Femur (tissue), 1 donor: ENCODE measurements around the gene NPDC1.

Experiments
- DNase-seq: peaks from one replicate; pipeline ENCODE4 v3.0.0-alpha.2; 2017

Gene NPDC1

DNA sequence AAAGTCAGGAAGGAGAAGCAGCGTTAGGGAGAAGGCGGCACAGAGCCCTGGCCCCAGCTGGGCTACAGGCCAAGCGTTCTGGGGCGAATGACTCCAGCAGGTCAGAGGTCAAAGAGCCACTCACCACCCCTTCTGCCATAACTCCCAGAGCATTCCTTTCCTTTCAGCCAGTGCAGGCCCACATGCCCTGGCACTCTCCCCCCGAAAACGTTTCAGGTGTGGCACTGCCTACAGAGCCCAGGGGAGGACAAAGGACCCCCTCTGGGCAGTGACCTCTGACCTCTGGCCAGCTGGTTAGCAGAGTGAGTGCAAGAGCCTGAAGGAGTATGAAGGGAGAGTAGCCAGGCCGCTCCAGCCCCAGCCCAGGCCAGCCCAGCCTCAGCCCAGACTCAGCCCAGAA lies 22.8 kb downstream of the NPDC1 start:
- no peak for DNase-seq

DNA sequence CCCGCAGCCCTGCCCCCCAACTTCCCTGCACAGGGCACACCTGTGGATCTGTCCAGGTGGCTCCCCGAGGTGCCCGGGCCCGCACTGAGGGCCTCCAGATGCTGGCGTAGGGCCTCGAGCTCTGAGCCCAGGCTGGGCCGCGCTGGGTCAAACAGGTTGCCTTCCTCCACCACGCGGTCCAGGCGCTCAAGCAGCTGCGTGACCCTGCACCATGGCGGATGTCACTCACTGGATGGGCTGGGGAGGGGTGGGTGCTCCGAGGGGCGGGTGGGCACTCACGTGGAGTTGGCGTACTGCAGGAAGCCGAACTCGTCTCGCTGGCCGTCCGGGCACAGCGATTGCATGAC lies 23.3 kb downstream of the NPDC1 start:
- no peak for DNase-seq

DNA sequence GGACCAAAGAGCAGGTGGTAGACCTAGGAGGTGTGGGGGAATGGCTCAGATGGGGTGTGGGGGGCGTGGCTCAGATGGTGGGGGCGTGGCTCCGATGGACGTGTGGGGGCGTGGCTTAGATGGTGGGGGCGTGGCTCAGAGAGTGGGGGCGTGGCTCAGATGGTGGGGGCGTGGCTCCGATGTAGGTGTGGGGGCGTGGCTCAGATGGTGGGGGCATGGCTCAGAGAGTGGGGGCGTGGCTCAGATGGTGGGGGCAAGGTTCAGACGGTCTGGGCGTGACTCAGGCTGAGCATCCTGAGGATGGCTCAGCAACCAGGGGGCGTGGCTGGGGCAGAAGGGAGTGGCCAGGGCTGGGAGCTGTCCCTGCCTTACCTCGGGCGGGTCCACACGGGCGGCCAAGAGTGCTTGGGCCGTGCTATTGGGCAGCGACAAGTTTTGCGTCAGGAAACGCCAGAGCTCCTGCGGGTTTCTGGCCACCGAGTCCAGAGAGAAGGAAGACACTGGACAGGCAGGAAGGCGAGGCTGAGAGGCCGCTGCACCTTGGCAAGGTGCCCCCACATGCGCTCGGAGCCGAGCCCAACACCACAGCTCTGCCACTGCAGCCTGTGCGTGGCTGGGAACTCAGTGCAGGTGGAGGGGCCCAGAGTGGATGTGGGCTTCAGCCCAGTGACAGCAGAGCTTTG lies 23.9 kb downstream of the NPDC1 start:
- no peak for DNase-seq

DNA sequence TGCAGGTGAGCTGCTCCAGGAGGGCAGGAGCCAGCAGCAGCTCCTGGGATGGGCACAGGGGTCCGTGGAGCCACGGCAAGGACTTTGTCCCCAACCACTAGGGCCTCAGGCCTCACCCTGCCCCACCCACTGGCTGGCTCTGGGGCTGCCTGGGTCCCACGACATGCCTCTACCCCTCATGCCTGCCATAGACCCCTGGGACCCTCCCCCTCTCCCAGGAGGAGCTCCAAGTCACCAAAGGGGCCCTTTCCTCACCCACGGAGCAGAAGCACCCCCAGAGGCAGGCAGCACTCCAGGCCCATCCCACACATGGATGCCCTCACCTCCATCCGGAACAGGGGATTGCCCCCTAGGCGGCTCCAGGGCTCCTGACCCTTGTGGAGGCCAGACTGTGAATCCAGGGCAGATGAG lies 24.4 kb downstream of the NPDC1 start:
- no peak for DNase-seq

DNA sequence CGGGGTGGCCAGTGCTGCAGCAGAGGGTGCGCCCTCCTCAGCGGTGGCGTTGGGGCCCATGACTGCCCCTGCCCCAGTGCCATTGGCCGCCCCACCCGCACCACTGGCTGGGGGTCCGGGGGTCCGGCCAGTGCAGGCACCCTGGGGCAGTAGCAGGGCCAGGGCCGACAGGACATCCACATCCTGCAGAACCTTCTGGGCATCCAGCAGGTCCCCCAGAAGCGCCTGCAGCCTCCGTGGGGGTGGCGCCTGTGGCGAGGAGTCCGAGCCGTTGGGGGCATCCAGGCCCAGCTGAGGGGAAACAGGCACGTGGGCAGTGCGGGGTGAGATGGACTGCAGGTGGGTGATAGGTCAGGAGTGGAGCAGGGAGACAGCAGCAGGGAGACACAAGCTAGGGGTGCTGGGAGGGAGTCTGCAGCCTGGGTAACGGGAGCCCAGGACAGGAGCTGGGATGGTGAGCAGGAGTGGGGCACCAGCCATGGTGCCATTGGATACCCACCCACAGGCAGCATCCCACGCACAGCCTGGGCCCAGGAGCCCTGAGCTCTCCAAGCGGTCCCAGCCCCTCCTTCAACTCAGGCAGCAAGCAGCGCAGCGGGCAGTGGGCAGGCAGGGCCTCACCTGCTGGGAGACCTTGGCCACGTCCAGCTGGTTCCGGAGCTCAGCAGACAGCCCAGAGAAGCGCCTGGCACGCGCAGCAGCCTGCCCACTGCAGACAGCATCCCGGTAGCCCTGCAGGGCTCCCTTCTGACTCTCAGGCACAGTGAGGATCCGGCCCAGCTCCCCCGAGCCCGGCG lies 25.0 kb downstream of the NPDC1 start:
- no peak for DNase-seq

DNA sequence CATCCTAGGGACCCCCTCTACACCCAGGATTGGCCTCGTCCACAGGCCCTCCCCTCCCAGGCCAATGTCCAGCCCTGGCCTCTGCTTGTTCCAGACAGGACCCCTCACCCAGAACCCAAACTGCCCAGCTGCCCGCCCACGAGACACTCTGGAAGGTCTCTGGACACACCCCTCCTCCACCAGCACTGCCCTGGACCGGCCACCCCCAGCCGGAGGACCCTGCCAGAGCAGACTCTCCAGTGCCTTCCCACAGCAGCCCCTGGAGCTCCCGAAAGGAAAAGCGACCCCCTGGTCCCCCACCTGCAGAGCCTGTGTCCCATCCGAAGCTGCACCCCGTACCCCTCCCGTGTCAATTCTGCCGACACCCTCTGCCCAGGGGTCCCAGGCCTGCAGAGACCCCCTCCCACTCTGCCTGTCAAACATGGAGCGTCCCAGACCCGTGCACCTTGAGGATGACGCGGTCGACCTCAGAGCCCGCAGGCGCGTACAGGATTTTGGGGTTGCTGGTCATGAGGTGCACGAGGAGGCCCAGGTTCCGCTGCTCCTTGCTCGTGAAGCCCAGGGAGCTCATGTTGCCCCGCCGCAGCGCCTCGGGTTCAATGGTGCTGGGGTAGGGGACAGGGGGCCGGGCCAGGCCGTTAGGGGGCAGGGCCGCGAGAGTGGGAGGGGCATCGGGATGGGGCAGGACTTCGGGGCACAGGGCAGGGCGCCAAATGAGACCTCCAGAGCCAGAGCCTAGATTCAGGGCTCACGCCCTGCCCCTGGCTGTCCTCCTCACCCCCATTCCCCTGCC lies 25.9 kb downstream of the NPDC1 start:
- no peak for DNase-seq

DNA sequence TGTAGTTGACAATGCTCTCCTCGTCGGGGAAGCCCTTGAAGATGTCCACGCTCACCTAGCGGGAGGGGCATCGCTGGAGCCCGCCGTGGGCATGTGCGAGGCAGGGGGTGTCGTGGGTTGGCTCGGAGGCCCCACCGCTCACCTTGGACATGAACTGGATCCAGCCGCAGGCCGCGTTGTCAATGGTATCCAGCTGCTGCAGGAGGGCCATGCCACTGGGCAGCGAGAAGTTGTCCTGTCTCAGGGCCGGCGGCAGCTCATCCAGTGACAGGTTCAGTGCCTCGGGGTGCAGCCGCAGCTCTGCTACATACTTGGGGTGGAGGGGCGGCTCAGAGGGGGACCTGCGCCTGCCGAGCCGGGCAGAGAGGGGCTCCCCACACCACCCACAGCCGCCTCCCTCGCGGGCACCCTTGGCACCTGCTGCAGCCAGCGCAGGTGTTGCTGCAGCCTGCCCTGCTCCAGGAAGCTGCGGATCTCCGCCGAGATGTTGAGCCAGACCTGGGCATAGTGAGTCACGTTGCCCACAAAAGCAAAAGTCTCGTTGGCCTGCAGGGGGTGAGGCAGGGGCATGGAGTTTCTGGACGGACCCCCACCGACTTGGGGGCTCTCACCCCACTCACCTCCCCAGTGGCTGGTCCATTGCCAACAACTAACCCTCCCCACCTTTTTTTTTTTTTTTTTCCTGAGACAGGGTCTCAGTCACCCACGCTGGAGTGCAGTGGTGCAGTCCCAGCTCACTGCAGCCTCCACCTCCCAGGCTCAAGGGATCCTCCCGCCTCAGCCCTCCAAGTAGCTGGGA lies 27.0 kb downstream of the NPDC1 start:
- no peak for DNase-seq

DNA sequence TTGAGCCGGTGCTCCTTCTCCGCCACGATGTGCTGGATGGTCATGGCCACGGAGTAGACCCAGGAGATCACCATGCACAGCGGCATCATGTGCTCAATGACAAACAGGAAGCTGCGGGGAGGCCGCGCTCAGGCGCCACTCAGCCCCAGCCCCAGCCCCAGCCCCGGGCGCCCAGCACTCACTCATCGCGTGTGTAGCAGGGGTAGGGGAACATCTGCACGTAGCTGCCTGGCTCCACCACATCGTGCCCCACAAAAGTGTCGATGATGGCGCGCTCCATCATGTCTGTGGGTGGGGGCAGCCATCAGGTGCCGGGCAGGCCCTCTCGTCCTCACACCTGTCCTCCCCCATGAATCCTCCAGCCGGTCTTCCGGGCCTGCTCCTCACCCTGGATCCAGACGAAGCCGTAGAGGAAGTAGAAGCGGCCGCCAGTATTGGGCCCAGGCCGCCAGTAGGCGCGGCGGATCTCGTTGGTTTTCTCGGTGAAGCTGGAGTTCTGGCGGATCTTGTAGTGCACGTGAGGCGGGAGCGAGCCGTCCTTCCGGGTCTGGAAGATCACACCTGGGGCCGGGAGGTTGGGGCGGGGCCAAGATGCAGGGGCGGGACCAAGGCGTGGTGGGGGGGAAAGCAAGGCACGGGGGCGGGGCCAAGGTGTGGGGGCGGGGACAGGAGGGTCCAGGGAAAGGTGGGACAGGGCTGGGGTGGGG lies 28.0 kb downstream of the NPDC1 start:
- no peak for DNase-seq

DNA sequence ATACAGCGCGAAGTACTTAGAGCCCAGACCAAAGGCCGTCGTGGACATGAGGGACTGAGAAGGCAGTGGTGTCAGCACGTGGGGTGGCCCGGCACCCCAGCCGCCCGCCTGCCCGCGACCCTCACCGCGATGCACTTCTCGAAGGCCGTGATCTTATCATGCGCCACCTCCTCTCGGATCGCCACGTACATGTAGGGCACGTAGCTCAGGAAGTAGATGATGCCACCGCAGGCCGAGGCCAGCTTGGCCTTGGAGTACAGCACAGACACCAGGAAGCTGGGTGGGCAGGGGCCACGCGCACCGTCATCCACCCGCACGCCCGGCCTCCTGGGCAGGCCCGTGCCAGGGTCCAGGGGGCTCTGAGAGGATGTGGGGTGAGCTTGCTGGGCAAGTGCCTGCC lies 28.9 kb downstream of the NPDC1 start:
- DNase-seq = no peak

DNA sequence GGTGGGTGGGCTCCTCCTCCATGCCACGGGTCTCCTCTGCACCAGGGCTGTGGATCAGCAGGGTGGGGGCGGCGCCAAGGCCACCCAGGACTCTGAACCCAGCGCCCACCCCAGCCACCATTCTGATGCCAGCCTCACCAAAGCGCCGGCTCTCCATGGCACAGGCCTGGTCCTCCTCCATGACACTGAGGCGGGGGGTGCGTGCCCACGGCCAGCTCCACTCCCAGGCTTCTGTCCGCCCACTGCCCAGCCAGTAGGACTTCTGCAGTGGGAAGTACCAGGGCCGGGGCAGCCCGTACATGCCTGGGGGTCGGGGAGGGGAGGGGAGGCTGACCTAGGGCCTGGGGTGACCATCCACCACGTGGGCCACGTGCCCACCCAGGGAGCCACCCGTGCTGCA lies 29.5 kb downstream of the NPDC1 start:
- no peak for DNase-seq

DNA sequence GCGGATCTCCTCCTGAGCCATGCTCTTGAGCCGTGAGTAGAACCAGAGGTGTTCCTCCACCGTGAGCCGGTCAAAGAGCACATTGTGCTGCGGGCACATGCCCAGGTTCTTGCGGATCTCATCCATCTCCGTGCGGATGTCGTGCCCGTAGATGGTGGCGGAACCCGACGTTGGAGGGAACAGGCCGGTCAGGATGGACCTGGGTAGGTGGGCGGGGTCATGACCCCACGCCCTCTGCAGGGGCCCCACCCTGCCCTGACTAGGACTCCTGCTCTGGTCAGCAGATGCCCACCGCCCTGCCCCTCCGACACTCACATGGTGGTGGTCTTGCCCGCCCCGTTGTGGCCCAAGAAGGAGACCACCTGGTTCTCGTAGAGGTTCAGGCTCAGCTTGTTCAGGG lies 30.0 kb downstream of the NPDC1 start:
- DNase-seq = no peak

DNA sequence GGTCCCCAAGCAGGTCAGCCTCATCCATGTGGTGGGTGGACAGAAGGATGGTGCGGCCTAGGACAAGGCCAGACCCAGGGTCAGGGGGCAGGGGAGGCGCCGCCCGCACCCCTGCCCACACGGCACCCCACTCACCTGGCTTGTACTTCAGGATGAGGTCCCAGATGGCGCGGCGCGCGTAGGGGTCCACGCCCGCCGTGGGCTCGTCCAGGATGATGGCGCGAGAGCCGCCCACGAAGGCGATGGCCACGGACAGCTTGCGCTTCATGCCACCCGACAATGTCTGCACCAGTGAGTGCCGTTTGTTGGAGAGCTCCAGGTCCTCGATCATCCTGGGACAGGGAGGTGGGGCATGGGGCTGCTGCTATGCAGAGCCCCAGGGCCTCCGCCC lies 30.4 kb downstream of the NPDC1 start:
- DNase-seq = no peak

DNA sequence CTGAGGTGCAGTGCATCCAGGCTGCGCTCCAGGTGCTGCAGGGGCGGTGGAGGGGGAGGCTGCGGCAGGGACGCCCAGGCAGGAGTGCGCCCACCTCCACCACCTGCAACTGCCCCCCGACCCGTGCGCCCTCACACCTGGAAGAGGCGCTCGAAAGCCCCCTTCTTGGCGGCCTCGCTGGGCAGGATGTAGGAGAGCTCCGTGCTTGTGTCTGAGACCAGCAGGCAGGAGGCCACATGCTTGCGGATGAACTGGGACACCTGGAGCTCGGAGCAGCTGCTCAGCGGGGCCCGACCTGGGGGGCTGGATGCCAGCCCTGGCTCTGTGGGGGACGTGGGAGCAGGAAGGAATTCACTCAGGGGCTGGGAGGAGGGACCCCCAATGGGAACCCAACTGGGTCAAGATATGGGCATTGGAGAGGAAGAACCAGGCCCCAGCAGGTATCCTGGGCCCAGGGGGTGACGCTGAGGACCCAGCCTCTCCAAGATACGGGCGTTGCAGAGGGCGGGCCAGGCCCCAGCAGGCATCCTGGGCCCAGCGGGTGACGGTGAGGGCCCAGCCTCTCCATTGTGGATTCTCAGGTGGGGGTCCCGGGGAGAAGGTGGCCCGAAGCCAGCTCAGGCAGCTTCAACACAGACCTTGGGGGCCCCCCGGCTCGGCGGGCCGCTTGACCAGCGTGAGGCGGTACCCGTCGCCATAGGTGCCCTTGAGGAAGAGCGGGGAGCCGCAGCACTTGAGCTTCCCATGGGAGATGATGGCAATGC lies 31.0 kb downstream of the NPDC1 start:
- no peak for DNase-seq

DNA sequence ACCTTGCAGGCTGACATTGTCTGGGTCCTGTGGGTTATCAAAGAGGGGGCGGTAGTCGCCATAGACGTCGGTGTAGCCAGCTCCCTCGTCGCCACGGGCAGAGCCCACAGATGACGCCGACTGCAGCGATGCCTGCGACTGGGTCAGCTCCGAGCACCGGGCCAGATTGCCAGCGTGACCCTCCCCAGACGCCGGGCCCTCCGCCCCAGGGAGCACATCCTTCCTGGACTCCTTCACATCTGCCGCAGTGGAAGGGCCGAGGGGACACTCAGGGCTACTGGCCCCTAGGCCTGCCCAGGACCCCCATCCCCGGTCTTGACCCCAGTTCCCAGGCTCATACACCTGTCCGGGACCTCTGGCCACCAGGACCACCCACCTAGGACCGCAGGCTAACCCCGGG lies 31.8 kb downstream of the NPDC1 start:
- no peak for DNase-seq

DNA sequence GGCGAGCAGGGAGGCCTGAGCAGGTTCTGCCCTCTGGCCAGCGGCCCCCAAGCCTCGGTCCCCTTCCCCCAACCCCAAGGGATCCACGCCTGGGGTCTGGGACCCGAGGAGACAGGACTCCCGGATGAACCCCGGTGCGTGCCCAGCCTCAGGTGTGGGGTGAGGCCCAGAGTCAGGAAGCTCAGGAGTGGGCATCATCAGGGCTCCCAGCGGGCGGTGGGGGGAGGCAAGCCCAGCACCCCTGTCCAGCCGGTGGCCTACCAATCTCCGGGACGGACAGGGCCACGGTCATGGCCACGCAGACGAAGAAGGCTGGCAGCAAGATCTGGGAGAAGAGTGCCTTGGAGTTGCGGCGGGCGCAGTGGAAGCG lies 32.4 kb downstream of the NPDC1 start:
- no peak for DNase-seq

DNA sequence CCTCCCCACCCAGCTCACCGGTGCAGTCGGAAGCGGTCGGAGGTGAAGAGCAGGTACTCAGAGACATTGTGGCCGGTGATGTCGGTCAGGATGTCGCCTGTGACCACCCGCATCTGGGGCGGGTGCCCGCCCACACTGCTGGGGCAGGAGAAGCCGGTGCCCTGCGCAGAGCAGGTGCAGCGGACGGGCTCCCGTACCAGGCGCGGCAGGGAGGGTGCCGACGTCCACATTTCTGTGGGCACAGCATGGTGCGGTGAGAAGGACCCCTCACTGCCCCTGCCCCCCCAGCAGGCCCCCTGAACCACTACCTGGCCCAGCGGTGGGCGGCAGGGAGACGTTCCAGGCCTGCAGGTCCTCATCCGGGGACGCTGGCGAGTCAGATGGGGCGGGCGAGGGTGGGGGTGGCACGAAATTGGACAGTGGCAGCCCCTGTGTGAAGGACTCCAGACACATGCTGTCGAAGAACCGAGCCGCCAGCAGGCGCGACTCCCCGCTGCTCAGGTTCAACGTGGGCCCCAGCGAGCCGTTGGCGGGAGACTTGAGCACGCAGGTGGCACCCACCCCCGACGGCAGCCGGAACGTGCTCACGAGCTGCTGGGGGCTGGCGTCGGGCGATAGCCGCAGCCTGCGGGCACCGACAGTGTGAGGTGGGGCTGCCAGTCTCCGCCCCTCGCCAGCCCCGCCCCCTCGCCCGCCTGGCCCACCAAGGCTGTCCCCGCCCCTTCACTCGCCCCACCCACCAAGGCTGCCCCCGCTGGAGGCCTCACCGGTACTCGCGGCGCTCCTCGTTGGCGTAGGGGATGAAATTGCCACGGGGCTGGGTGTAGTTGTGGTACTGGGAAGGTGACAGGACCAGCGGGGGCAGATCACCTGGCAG lies 33.0 kb downstream of the NPDC1 start:
- DNase-seq = no peak

DNA sequence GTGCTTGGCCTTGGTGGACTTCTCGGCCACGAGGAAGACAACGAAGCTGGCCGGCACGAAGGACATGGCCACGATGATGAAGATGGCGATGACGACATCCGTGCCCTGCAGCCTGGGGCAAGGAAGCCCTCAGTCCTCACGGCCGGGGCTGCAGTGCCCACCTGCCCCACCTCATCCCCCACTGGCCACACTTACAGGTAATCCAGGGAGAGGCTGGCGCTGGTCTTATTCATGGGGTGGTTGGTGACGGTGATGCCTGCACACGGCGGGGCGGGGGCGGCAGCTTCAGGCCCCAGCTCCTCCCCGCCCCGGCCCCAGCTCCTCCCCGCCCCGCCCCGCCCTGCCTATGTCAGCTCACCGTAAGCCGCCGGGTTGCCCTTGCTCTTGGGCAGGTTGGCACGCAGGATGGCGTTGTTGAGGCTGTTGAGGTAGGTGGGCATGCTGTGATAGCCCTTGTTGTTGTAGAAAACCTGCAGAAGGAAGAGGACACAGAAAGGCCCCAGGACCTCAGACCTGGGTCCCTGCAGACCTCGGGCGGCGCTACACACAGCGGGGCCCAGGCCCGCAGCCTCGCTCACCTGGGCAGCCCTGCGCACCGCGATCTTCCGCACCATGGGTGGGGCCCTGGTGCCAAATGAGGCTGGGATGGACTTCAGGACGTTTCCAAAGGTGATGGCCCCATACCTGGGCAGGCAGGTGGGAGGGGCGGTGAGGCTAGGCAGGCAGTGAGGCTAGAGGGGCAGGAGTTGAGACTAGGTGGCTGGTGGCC lies 33.9 kb downstream of the NPDC1 start:
- no peak for DNase-seq

DNA sequence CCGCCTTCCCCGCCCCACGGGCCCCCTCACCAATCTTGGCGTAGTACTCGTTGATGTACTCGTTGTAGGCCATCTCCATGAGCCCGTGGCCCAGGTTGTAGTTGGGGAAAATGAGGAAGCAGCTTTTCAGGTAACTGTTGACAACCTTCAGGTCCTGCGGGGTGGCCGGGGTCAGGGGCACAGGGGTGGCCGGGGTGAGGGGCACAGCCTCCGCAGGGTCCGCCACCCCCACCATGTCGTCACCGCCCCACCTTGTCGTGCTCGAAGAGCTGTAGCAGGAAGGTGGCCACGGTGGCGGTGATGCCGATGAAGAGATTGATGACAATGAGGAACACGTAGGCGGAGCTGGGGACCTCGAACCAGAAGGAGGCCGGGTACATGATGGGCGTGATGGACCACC lies 34.8 kb downstream of the NPDC1 start:
- no peak for DNase-seq

DNA sequence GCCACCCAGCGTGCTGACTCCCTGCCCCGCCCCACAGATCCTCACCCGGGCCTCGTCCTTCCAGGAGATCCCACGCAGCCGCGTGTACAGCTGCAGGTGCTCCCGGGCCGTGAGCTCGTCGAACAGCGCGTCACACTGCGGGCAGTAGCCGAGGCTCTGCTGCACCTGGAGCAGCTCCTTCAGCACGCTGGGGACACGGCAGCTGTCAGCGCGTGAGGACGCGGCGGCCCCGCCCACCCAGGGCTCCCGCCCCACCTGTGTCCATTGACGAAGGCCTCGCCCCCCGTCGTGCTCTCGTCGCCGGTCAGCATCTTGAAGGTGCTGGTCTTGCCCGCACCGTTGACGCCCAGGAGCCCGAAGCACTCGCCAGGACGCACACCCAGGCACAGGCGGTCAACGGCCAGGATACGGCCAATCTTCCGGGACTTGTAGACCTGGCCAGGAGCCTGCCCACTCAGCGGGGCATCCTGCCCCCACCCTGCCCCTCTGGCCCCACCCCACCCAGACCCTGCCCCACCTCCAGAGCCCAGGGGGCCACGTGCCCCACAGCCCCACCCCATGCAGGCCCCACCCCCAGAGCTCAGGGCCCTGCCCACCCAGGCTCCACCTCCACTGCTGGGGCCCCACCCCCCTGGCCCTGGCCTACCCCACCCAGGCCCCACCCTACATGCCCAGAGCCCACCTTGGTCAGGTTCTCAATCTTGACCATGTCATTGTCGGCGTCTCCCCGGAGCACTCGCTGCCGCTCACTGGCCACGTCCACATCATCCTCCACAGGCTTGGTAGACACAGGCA lies 35.8 kb downstream of the NPDC1 start:
- DNase-seq = no peak
